ENCODE data around the gene EXD3. TPM values are rescaled to one million over a fixed set of nuclear protein-coding genes. Genes with fewer than 3 reads are reported as not detected.

Gene EXD3
- polyA plus RNA-seq, 1 of the 3 experiments (the other 2 are of a cell fraction), result 11.5 TPM

DNA sequence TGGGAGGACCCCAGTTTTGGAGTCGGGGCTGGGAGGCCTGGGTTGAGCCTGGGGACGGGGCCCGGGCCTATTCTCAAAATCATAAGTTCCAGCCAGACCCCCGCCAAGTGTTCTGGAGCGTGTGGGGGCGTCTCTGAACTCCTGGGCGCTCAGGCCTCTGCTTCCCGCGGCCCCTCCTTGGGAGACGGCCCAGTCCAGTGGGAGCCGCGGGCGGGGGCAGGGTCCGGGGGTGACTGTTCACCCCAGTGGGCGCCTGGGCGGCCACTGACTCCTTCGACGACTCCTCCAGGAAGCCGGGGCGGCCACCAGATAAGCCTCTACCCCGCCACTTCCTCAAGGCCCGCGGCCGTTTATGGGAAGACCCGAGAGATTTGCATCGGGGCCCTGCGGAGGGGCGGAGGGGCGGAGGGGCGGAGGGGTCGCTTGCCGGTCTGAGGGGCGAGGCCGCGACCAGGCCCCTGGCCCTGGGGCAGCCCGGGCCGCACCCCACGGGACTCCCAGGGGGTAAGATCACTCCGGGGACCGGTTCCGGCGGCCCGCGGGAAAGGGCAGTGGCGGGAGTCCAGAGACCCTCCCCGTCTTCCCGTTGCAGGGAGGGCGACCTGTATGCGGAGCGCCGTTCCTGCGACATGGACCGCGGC is 144.8 kb downstream of the EXD3 start:
- peaks cover 0 to 8% of the 10 kb centered on the region in 2 experiments; a peak in 2 of 4 replicates for H3K4me1 ChIP-seq (ENCODE audit: control insufficient read depth in 1 of 2, insufficient read depth in 2 of 2, low read depth in 1 of 2, low read length in 1 of 2)
- peak overlapping the region in 1 of 2 experiments; percentile 2; a peak in 1 of 4 replicates for H3K4me3 ChIP-seq (ENCODE audit: low read depth in 2 of 2, low read length in 1 of 2)
- H2AFZ ChIP-seq (ENCODE audit: low read depth), result no peak overlapping the region
- H3K27me3 ChIP-seq (ENCODE audit: insufficient read depth), result no peaks in the 10 kb centered on the region
- DNase-seq, result peak; percentile 27
- H3K4me2 ChIP-seq, result no peak overlapping the region
- H3K9me2 ChIP-seq, result no peaks in the 10 kb centered on the region
- H3K36me3 ChIP-seq (replicated peaks in 1 of 2; ENCODE audit: control insufficient read depth in 1 of 2, insufficient read depth in 2 of 2, low read length in 1 of 2), result peaks cover 0 to 11% of the 10 kb centered on the region in 2 experiments
- POLR2A ChIA-PET, result no interaction called here
- TF ChIP-seq SIN3A (IDR thresholded peaks at IDR 0.05; ENCODE audit: borderline replicate concordance, low read depth, low read length) (no peak), FOXM1 (IDR thresholded peaks at IDR 0.05; ENCODE audit: low read depth) (no peak), JUND (IDR thresholded peaks at IDR 0.05) (no peak)
- TF ChIP-seq, protein P1, sequence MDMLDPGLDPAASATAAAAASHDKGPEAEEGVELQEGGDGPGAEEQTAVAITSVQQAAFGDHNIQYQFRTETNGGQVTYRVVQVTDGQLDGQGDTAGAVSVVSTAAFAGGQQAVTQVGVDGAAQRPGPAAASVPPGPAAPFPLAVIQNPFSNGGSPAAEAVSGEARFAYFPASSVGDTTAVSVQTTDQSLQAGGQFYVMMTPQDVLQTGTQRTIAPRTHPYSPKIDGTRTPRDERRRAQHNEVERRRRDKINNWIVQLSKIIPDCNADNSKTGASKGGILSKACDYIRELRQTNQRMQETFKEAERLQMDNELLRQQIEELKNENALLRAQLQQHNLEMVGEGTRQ (IDR thresholded peaks at IDR 0.05; ENCODE audit: borderline replicate concordance, low read depth, low read length), result no peak
- 87% methylated on average over 26 of the region's 54 CpGs for WGBS (ENCODE audit: low lambda C conversion rate)
- no peak overlapping the region for H3K27ac ChIP-seq (ENCODE audit: low read depth in 2 of 2, low read length in 1 of 2)
- peaks cover 14% of the 10 kb centered on the region for H3F3A ChIP-seq (replicated peaks; ENCODE audit: insufficient read depth)
- no peak overlapping the region for H3K9ac ChIP-seq
- H4K20me1 ChIP-seq (ENCODE audit: insufficient read depth), result 0 out of 2 replicates have a peak, but pooled peaks cover 2% of the 10 kb centered on the region
- H3K9me3 ChIP-seq, result no peaks in the 10 kb centered on the region
- CTCF ChIA-PET, result interaction anchor here (0.7 to 1.7 kb wide), 5 partner anchors 17 to 507 kb away, joined by 3 to 8 read pairs (median 3); no protein-coding TSS in a partner anchor
- H3K79me2 ChIP-seq (ENCODE audit: insufficient read depth), result no peaks in the 10 kb centered on the region

DNA sequence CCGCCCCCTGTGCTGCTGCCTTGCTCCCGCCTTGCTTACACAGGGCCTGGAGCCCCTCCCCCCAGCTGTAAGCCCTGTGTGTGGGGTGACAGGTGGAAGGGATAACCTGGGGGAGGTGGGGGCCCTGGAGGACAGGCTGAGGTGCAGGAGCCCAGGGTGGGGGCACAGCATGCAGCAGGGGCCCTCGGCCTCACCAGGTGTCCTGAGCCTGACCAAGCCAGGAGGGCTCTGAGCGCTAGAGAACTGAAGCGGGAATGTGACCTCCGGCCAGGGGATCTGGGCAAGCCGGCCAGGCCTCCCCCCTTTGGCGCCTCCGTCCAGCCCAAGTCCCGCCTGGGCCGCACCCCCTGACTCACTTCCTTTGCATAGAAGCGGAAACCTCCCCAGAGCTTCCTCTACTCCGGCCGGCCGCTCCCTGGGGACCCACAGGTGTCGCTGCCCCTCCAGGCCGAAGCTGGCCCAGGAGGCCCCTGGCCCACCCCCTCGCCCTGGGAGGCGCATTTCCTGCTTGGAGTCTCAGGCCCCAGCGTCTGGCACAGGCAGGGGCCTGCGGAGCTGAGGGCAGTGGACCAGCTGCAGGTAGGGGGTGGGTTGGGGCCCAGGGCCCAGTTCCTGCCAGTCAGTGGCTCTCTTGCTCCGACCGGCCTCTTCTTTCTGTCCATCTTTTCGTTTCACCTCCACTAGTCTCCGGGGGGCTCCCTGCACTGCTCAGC is 145.5 kb downstream of the EXD3 start, which contains the start of gene TOR4A:
TSS of gene TOR4A (plus strand) at position 398 of the 713 bp plus-strand sequence. CDS start 964 bp downstream, outside the sequence.
- peak within 1 kb of the TSS in 1 of 2 experiments; percentile 2; a peak in 1 of 4 replicates for H3K4me3 ChIP-seq (ENCODE audit: low read depth in 2 of 2, low read length in 1 of 2)
- H3K79me2 ChIP-seq (ENCODE audit: insufficient read depth), result no peaks in the 10 kb centered on the region
- no peaks in the 10 kb centered on the region for H3K9me2 ChIP-seq
- 0 out of 2 replicates have a peak, but pooled peaks cover 3% of the 10 kb centered on the region for H4K20me1 ChIP-seq (ENCODE audit: insufficient read depth)
- no peak within 1 kb of the TSS for H3K9ac ChIP-seq
- H3K27ac ChIP-seq (ENCODE audit: low read depth in 2 of 2, low read length in 1 of 2), result no peak within 1 kb of the TSS
- POLR2A ChIA-PET, result no interaction called here
- 78% methylated on average over 15 of the region's 25 CpGs for WGBS (ENCODE audit: low lambda C conversion rate)
- CTCF ChIA-PET, result interaction anchor here (0.9 to 1.7 kb wide), 6 partner anchors 9 to 130 kb away, joined by 3 to 8 read pairs (median 3); no protein-coding TSS in a partner anchor
- H3K4me2 ChIP-seq, result no peak within 1 kb of the TSS
- H3K9me3 ChIP-seq, result no peaks in the 10 kb centered on the region
- H2AFZ ChIP-seq (ENCODE audit: low read depth), result no peak within 1 kb of the TSS
- peaks cover 0 to 8% of the 10 kb centered on the region in 2 experiments; a peak in 2 of 4 replicates for H3K4me1 ChIP-seq (ENCODE audit: control insufficient read depth in 1 of 2, insufficient read depth in 2 of 2, low read depth in 1 of 2, low read length in 1 of 2)
- H3F3A ChIP-seq (replicated peaks; ENCODE audit: insufficient read depth), result peaks cover 12% of the 10 kb centered on the region
- peaks cover 0 to 12% of the 10 kb centered on the region in 2 experiments for H3K36me3 ChIP-seq (replicated peaks in 1 of 2; ENCODE audit: control insufficient read depth in 1 of 2, insufficient read depth in 2 of 2, low read length in 1 of 2)
- no peaks in the 10 kb centered on the region for H3K27me3 ChIP-seq (ENCODE audit: insufficient read depth)
- DNase-seq, result no peak
- TF ChIP-seq, protein P2, sequence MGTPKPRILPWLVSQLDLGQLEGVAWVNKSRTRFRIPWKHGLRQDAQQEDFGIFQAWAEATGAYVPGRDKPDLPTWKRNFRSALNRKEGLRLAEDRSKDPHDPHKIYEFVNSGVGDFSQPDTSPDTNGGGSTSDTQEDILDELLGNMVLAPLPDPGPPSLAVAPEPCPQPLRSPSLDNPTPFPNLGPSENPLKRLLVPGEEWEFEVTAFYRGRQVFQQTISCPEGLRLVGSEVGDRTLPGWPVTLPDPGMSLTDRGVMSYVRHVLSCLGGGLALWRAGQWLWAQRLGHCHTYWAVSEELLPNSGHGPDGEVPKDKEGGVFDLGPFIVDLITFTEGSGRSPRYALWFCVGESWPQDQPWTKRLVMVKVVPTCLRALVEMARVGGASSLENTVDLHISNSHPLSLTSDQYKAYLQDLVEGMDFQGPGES (IDR thresholded peaks at IDR 0.05; ENCODE audit: low read depth, low read length), result no peak

All from SK-N-SH (cell line).